Ovary (tissue), 3 donors: Measurements from ENCODE around the gene PCBP4.

Experiments
- EP300 ChIP-seq: sonication (generic); formaldehyde crosslinking; IDR thresholded peaks from one replicate; pipeline ENCODE4 v1.6.1; 2017; ENCODE audit warnings: antibody characterized with exemption
- POLR2A ChIP-seq: fragments of 450-650 bp; IDR thresholded peaks from one replicate; pipeline ENCODE4 v1.6.1; 2017; ENCODE audit warnings: antibody characterized with exemption, mild to moderate bottlenecking, moderate library complexity
- TF ChIP-seq, protein P1 (sequence below), 3 donors: fragments of 450-650 bp in 2 of 3; fragments of 200-600 bp in 1 of 3; IDR thresholded peaks; one replicate each; pipeline versions ENCODE4 v1.5.1 to v1.8.0; 2016 to 2022; ENCODE audit warnings: antibody characterized with exemption in 3 of 3, mild to moderate bottlenecking in 1 of 3
- donor health status: DM: no; HTN: no; CAD: no.

DNA sequence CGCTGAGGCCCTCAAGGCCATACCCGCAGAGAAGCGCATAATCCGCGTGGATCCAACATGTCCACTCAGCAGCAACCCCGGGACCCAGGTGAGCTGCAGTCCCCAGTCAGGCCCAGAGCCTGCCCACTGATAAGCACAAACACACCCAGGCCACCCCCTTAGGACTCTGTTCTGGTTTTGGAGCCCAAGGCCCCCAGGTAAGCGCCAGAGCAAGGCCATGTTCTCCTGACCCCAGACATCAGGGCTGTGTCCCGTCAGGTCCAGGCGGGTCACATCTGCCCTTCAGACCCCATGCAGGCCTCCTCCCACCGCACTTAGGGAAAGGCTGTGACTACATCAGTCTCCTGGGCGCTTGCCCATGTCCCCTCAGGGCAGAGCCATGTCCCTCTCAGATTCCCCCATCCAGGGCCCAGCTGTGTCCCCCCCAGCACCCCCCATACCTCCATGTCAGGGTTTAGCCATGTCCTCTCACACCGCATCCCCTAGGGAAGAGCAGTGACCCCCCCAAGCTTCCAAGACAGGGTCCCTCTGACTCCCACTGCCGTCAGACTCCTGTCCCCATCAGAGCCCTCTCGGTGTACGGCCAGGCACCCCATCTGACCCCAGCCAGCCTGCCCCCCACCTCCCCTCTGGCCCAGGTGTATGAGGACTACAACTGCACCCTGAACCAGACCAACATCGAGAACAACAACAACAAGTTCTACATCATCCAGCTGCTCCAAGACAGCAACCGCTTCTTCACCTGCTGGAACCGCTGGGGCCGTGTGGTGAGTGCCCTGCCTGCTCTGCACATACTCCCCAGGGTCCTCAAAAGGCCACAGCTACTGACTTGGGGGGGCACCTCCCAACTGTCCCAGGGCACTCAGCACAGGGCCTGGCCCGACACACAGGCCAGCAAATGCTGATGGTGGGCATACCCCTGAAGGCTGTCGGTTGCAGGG is 23.5 kb downstream of the PCBP4 start:
- TF ChIP-seq, protein P1, sequence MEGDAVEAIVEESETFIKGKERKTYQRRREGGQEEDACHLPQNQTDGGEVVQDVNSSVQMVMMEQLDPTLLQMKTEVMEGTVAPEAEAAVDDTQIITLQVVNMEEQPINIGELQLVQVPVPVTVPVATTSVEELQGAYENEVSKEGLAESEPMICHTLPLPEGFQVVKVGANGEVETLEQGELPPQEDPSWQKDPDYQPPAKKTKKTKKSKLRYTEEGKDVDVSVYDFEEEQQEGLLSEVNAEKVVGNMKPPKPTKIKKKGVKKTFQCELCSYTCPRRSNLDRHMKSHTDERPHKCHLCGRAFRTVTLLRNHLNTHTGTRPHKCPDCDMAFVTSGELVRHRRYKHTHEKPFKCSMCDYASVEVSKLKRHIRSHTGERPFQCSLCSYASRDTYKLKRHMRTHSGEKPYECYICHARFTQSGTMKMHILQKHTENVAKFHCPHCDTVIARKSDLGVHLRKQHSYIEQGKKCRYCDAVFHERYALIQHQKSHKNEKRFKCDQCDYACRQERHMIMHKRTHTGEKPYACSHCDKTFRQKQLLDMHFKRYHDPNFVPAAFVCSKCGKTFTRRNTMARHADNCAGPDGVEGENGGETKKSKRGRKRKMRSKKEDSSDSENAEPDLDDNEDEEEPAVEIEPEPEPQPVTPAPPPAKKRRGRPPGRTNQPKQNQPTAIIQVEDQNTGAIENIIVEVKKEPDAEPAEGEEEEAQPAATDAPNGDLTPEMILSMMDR (IDR thresholded peaks at IDR 0.05): no peak
- no peak for TF ChIP-seq POLR2A
- no peak for TF ChIP-seq EP300
